WI38 (cell line): ENCODE data around the gene NUDT13.

Source experiments
- H3K4me3 ChIP-seq: 2 replicates; pipeline ENCODE4 v1.5.1; 2011; ENCODE audit warnings: low read depth, mild to moderate bottlenecking, control low read depth, low read length
- CTCF ChIP-seq: IDR thresholded peaks from 2 replicates; pipeline ENCODE4 v1.5.1; 2012; ENCODE audit warnings: low read depth, mild to moderate bottlenecking, control low read depth, low read length

Gene NUDT13

GRCh38 chr10:73110345-73110849 is at the start of gene NUDT13:
NUDT13 (plus strand) TSS chr10:73110455; CDS start chr10:73114366, 3,911 bp downstream.
- peak within 1 kb of the TSS; percentile 77 for H3K4me3 ChIP-seq
- TF ChIP-seq CTCF = no peak

GRCh38 chr10:73060738-73061635 is 49.3 kb upstream of the NUDT13 start:
- no peak overlapping the region for H3K4me3 ChIP-seq
- TF ChIP-seq CTCF = no peak

GRCh38 chr10:73061743-73062142 is 48.5 kb upstream of the NUDT13 start:
- no peak for TF ChIP-seq CTCF
- no peak overlapping the region for H3K4me3 ChIP-seq

GRCh38 chr10:73065441-73065840 is 44.8 kb upstream of the NUDT13 start:
- no peak for TF ChIP-seq CTCF
- H3K4me3 ChIP-seq = no peak overlapping the region

- H3K4me3 ChIP-seq = no peak overlapping the region
- TF ChIP-seq CTCF = no peak
These were observed 36.6 kb upstream of the NUDT13 start for GRCh38 chr10:73073627-73074026.

- H3K4me3 ChIP-seq = no peak overlapping the region
- no peak for TF ChIP-seq CTCF
These were observed 34.4 kb upstream of the NUDT13 start for GRCh38 chr10:73075829-73076228.
